Measurements from ENCODE around the gene FN1. TPM values are rescaled to one million over a fixed set of nuclear protein-coding genes. Genes with fewer than 3 reads are reported as not detected.

Gene FN1
- total RNA-seq, 4 donors from 2014 or later, result 169 to 686 (median 215) TPM

- H3K27ac ChIP-seq, result peak overlapping the region in 3 of 4 donors; percentile 1 to 44 (median 34)
- intact Hi-C loops (cut with DNase I; ENCODE audit: low total_unique reads) (no loop called here), in situ Hi-C loops (cut with MboI; ENCODE audit: low pct_ligation_motif_present in 1 of 4, low pct_unique_long_range_greater_than_20kb in 1 of 4, low sequenced_read_pairs in 3 of 4) (no loop called here)
- H3K4me1 ChIP-seq, result peaks cover 0 to 9% (median 2%) of the 10 kb centered on the region in 4 donors
- TF ChIP-seq POLR2AphosphoS5 (IDR thresholded peaks at IDR 0.05) (no peak), POLR2A (IDR thresholded peaks at IDR 0.05) (no peak), CTCF (IDR thresholded peaks at IDR 0.05) (no peak), EP300 (IDR thresholded peaks at IDR 0.05; ENCODE audit: low read depth) (no peak)
- DNase-seq, result no peak
- H3K27me3 ChIP-seq, result no peaks in the 10 kb centered on the region
- no peaks in the 10 kb centered on the region for H3K9me3 ChIP-seq
- WGBS, 2 donors (ENCODE audit: low coverage in 1 of 2), result 46 to 58% methylated on average over 3 of the region's 3 CpGs
- H3K36me3 ChIP-seq, result peaks cover 0 to 7% (median 0%) of the 10 kb centered on the region in 4 donors
- no peak overlapping the region for H3K4me3 ChIP-seq
Observed at GRCh38 chr2:215401896-215402379, 33.9 kb downstream of the FN1 start.

GRCh38 chr2:215399067-215399716 lies 36.7 kb downstream of the FN1 start:
- Histone ChIP-seq H3K36me3 (no peaks in the 10 kb centered on the region), H3K9me3 (no peaks in the 10 kb centered on the region), H3K4me3 (no peak overlapping the region), H3K27me3 (no peaks in the 10 kb centered on the region), H3K27ac (peak overlapping the region in 1 of 4 donors; percentile 3), H3K4me1 (peaks cover 0 to 11% (median 2%) of the 10 kb centered on the region in 4 donors)
- WGBS, 2 donors (ENCODE audit: low coverage in 1 of 2), result 78 to 80% methylated on average over 1 to 3 of the region's 3 CpGs
- intact Hi-C loops (cut with DNase I; ENCODE audit: low total_unique reads), result no loop called here
- TF ChIP-seq POLR2A (IDR thresholded peaks at IDR 0.05), result no peak
- TF ChIP-seq POLR2AphosphoS5 (IDR thresholded peaks at IDR 0.05), result no peak
- DNase-seq, result no peak
- in situ Hi-C loops (cut with MboI; ENCODE audit: low pct_ligation_motif_present in 1 of 4, low pct_unique_long_range_greater_than_20kb in 1 of 4, low sequenced_read_pairs in 3 of 4), result no loop called here

- intact Hi-C loops (cut with DNase I; ENCODE audit: low total_unique reads), result no loop called here
- in situ Hi-C loops (cut with MboI; ENCODE audit: low pct_ligation_motif_present in 1 of 4, low pct_unique_long_range_greater_than_20kb in 1 of 4, low sequenced_read_pairs in 3 of 4), result no loop called here
- no peaks in the 10 kb centered on the region for H3K27me3 ChIP-seq
- no peak for TF ChIP-seq EP300 (IDR thresholded peaks at IDR 0.05; ENCODE audit: low read depth)
- no peak for TF ChIP-seq CTCF (IDR thresholded peaks at IDR 0.05)
- no peak for TF ChIP-seq POLR2AphosphoS5 (IDR thresholded peaks at IDR 0.05)
- TF ChIP-seq POLR2A (IDR thresholded peaks at IDR 0.05), result no peak
- WGBS, 2 donors (ENCODE audit: low coverage in 1 of 2), result 49 to 57% methylated on average over 5 to 9 of the region's 9 CpGs
- H3K9me3 ChIP-seq, result no peaks in the 10 kb centered on the region
- no peak overlapping the region for H3K4me3 ChIP-seq
- H3K4me1 ChIP-seq, result peaks cover 0 to 11% (median 2%) of the 10 kb centered on the region in 4 donors
- DNase-seq, result no peak
- H3K36me3 ChIP-seq, result no peaks in the 10 kb centered on the region
- peak overlapping the region in 3 of 4 donors; percentile 46 to 70 (median 50) for H3K27ac ChIP-seq
Observed at GRCh38 chr2:215397632-215398341, 38.1 kb downstream of the FN1 start.

- 56 to 75% methylated on average over 2 of the region's 2 CpGs for WGBS, 2 donors (ENCODE audit: low coverage in 1 of 2)
- Histone ChIP-seq H3K36me3 (no peaks in the 10 kb centered on the region), H3K4me1 (peaks cover 0 to 11% (median 2%) of the 10 kb centered on the region in 4 donors), H3K4me3 (no peak overlapping the region), H3K9me3 (no peaks in the 10 kb centered on the region), H3K27ac (peak overlapping the region; percentile 8 to 70 (median 20)), H3K27me3 (no peaks in the 10 kb centered on the region)
- in situ Hi-C loops (cut with MboI; ENCODE audit: low pct_ligation_motif_present in 1 of 4, low pct_unique_long_range_greater_than_20kb in 1 of 4, low sequenced_read_pairs in 3 of 4) (no loop called here), intact Hi-C loops (cut with DNase I; ENCODE audit: low total_unique reads) (no loop called here)
- no peak for DNase-seq
- TF ChIP-seq POLR2AphosphoS5 (IDR thresholded peaks at IDR 0.05) (peak in 2 of 3 donors; percentile 42 to 55), CTCF (IDR thresholded peaks at IDR 0.05) (no peak), EP300 (IDR thresholded peaks at IDR 0.05; ENCODE audit: low read depth) (no peak), POLR2A (IDR thresholded peaks at IDR 0.05) (no peak)
Observed at GRCh38 chr2:215396595-215397313, 39.1 kb downstream of the FN1 start.

All from transverse colon (tissue), 4 donors.